GM23338 (cell line): ENCODE measurements around the gene TUBB1.

Experiments
- CREB1 ChIP-seq: fragments of 250-450 bp; sonication (Bioruptor Pico); IDR thresholded peaks from 2 replicates; pipeline ENCODE4 v1.5.0; 2020; ENCODE audit warnings: low read depth, mild to moderate bottlenecking, moderate library complexity
- CTCF ChIP-seq, 2 experiments: fragments of 200-600 bp in 1 of 2; sonication (generic) in 1 of 2; conservative IDR thresholded peaks; 2 replicates each; pipeline versions ENCODE4 v1.5.1 to v1.6.1; 2016 to 2017; ENCODE audit warnings: antibody characterized with exemption in 2 of 2, low read depth in 2 of 2, mild to moderate bottlenecking in 2 of 2, moderate library complexity in 1 of 2
- EZH2 ChIP-seq: fragments of 200-600 bp; sonication (generic); IDR thresholded peaks from one replicate; pipeline ENCODE4 v1.8.0; 2017; ENCODE audit warnings: antibody characterized with exemption, mild to moderate bottlenecking, low read depth; ENCODE audit not compliant: unreplicated experiment
- EZH2phosphoT487 ChIP-seq: fragments of 200-600 bp; sonication (generic); IDR thresholded peaks from one replicate; pipeline ENCODE4 v1.8.1; 2018; ENCODE audit warnings: antibody characterized with exemption; ENCODE audit not compliant: unreplicated experiment
- JUNB ChIP-seq: IDR thresholded peaks from one replicate; pipeline ENCODE4 v1.6.1; 2016; ENCODE audit warnings: antibody characterized with exemption; ENCODE audit not compliant: unreplicated experiment
- POLR2AphosphoS5 ChIP-seq: IDR thresholded peaks from 2 replicates; pipeline ENCODE4 v1.6.1; 2016; ENCODE audit warnings: antibody characterized with exemption, low read depth
- REST ChIP-seq: IDR thresholded peaks from one replicate; pipeline ENCODE4 v1.6.1; 2018; ENCODE audit warnings: antibody characterized with exemption; ENCODE audit not compliant: unreplicated experiment
- ZNF331 ChIP-seq: fragments of 250-450 bp; sonication (Bioruptor Pico); IDR thresholded peaks from 2 replicates; pipeline ENCODE4 v1.5.0; 2020; ENCODE audit warnings: low read depth, mild to moderate bottlenecking, moderate library complexity
- TF ChIP-seq, protein P1 (sequence below): IDR thresholded peaks from 2 replicates; pipeline ENCODE4 v1.6.1; 2016; ENCODE audit warnings: antibody characterized with exemption

- TF ChIP-seq EZH2phosphoT487 (no peak), CTCF (conservative IDR thresholded peaks at IDR 0.05; ENCODE audit: low read depth in 2 of 2) (no peak), POLR2AphosphoS5 (no peak), EZH2 (no peak), ZNF331 (CRISPR knock-in tag) (no peak), REST (peak; percentile 37), JUNB (no peak), CREB1 (CRISPR knock-in tag) (no peak)
- TF ChIP-seq, protein P1, sequence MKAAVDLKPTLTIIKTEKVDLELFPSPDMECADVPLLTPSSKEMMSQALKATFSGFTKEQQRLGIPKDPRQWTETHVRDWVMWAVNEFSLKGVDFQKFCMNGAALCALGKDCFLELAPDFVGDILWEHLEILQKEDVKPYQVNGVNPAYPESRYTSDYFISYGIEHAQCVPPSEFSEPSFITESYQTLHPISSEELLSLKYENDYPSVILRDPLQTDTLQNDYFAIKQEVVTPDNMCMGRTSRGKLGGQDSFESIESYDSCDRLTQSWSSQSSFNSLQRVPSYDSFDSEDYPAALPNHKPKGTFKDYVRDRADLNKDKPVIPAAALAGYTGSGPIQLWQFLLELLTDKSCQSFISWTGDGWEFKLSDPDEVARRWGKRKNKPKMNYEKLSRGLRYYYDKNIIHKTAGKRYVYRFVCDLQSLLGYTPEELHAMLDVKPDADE = no peak
Measured at GRCh38 chr20:59062081-59062480, 42.9 kb downstream of the TUBB1 start.
